Neural cell (in vitro differentiated cells): ENCODE measurements around the gene FUBP1. TPM values are rescaled to one million over a fixed set of nuclear protein-coding genes. Genes with fewer than 3 reads are reported as not detected.

Experiments
- H2AFZ ChIP-seq: fragments of 200-600, 300-800 bp; sonication (generic), shearing (Covaris generic); 2 replicates; pipeline ENCODE4 v1.6.0; 2014; ENCODE audit warnings: low read depth, mild to moderate bottlenecking, antibody characterized with exemption, low read length, moderate library complexity
- H3F3A ChIP-seq: fragments of 200-600 bp; shearing (Covaris generic); 2 replicates; pipeline ENCODE4 v1.6.1; 2016; ENCODE audit warnings: mild to moderate bottlenecking, moderate library complexity, mixed read lengths, antibody characterized with exemption, low read length; ENCODE audit not compliant: insufficient read depth, poor library complexity, severe bottlenecking
- H3K27ac ChIP-seq: fragments of 200-600, 300-800 bp; sonication (generic), shearing (Covaris generic); 2 replicates; pipeline ENCODE4 v1.5.1; 2014; ENCODE audit warnings: mild to moderate bottlenecking, low read length, moderate library complexity
- H3K27me3 ChIP-seq: fragments of 300-800, 200-600 bp; sonication (generic), shearing (Covaris generic); 2 replicates; pipeline ENCODE4 v1.6.0; 2014; ENCODE audit warnings: mild to moderate bottlenecking, low read depth, low read length, moderate library complexity; ENCODE audit not compliant: insufficient read depth
- H3K36me3 ChIP-seq: fragments of 300-800, 200-600 bp; sonication (generic), shearing (Covaris generic); 2 replicates; pipeline ENCODE4 v1.5.1; 2014; ENCODE audit warnings: mild to moderate bottlenecking, antibody characterized with exemption, low read length, moderate library complexity; ENCODE audit not compliant: insufficient read depth
- H3K4me2 ChIP-seq: fragments of 300-800, 200-600 bp; sonication (generic), shearing (Covaris generic); 2 replicates; pipeline ENCODE4 v1.6.0; 2014; ENCODE audit warnings: mild to moderate bottlenecking, low read length
- H3K4me3 ChIP-seq: fragments of 300-800, 200-600 bp; sonication (generic), shearing (Covaris generic); 2 replicates; pipeline ENCODE4 v1.5.1; 2014; ENCODE audit warnings: mild to moderate bottlenecking, low read length, moderate library complexity
- H3K79me2 ChIP-seq: fragments of 200-600 bp; shearing (Covaris generic); replicated peaks from 2 replicates; pipeline ENCODE4 v1.6.0; 2014; ENCODE audit warnings: mild to moderate bottlenecking, low read length, moderate library complexity; ENCODE audit not compliant: insufficient read depth
- H3K9ac ChIP-seq: fragments of 300-800, 200-600 bp; sonication (generic), shearing (Covaris generic); 2 replicates; pipeline ENCODE4 v1.6.1; 2016; ENCODE audit warnings: mild to moderate bottlenecking, low read length, mixed read lengths
- H3K9me2 ChIP-seq: fragments of 200-600 bp; shearing (Covaris generic); 2 replicates; pipeline ENCODE4 v1.6.1; 2016; ENCODE audit warnings: mild to moderate bottlenecking, low read length, mixed read lengths; ENCODE audit not compliant: insufficient read depth
- H3K9me3 ChIP-seq: fragments of 200-600, 300-800 bp; sonication (generic), shearing (Covaris generic); 2 replicates; pipeline ENCODE4 v1.6.1; 2016; ENCODE audit warnings: mild to moderate bottlenecking, mixed run types, low read length, moderate library complexity, mixed read lengths
- H4K20me1 ChIP-seq: fragments of 200-600 bp; shearing (Covaris generic); 2 replicates; pipeline ENCODE4 v1.6.1; 2016; ENCODE audit warnings: mild to moderate bottlenecking, mixed run types; ENCODE audit not compliant: insufficient read depth
- CTCF ChIP-seq: fragments of 450-650 bp; IDR thresholded peaks from 2 replicates; pipeline ENCODE4 v1.5.1; 2014; ENCODE audit warnings: antibody characterized with exemption, mild to moderate bottlenecking, moderate library complexity; ENCODE audit not compliant: poor library complexity, severe bottlenecking
- EP300 ChIP-seq: fragments of 450-650 bp; conservative IDR thresholded peaks from 2 replicates; pipeline ENCODE4 v1.6.1; 2014; ENCODE audit warnings: antibody characterized with exemption, mild to moderate bottlenecking, moderate library complexity; ENCODE audit not compliant: poor library complexity, severe bottlenecking
- EZH2 ChIP-seq: fragments of 200-600, 300-800 bp; shearing (Covaris generic), sonication (generic); IDR thresholded peaks from 2 replicates; pipeline ENCODE4 v1.6.1; 2014; ENCODE audit warnings: antibody characterized with exemption, low read length, borderline replicate concordance, mild to moderate bottlenecking; ENCODE audit not compliant: insufficient read depth, poor library complexity, severe bottlenecking
- MXI1 ChIP-seq: fragments of 450-650 bp; conservative IDR thresholded peaks from 2 replicates; pipeline ENCODE4 v1.6.1; 2014; ENCODE audit warnings: antibody characterized with exemption, mild to moderate bottlenecking; ENCODE audit not compliant: poor library complexity, severe bottlenecking
- POLR2AphosphoS5 ChIP-seq: IDR thresholded peaks from 2 replicates; pipeline ENCODE4 v1.6.1; 2012
- RAD21 ChIP-seq: fragments of 450-650 bp; conservative IDR thresholded peaks from 2 replicates; pipeline ENCODE4 v1.6.1; 2014; ENCODE audit warnings: antibody characterized with exemption, mild to moderate bottlenecking, moderate library complexity
- REST ChIP-seq: IDR thresholded peaks from 2 replicates; pipeline ENCODE4 v1.6.1; 2012; ENCODE audit warnings: borderline replicate concordance
- SMC3 ChIP-seq: fragments of 450-650 bp; conservative IDR thresholded peaks from 2 replicates; pipeline ENCODE4 v1.6.1; 2014; ENCODE audit warnings: antibody characterized with exemption, mild to moderate bottlenecking, moderate library complexity; ENCODE audit not compliant: poor library complexity
- TAF1 ChIP-seq: IDR thresholded peaks from 2 replicates; pipeline ENCODE4 v1.6.1; 2012; ENCODE audit warnings: low read depth
- polyA plus RNA-seq: library from polyadenylated mRNA; depleted of rRNA; stranded (reverse); fragments of >200 nt; gene quantifications from 2 replicates; pipeline ENCODE4 v1.2.3, GENCODE V29; 2014

The FUBP1 gene
- polyA plus RNA-seq, 1 donor from 2014 or later: 630 TPM

- Histone ChIP-seq H3K9me3 (no peaks in the 10 kb centered on the region), H2AFZ (no peak overlapping the region), H3K36me3 (no peaks in the 10 kb centered on the region), H3F3A (no peaks in the 10 kb centered on the region), H3K9me2 (no peaks in the 10 kb centered on the region), H3K4me3 (no peak overlapping the region), H3K27me3 (no peaks in the 10 kb centered on the region), H3K79me2 (peaks cover 20% of the 10 kb centered on the region), H3K4me2 (no peak overlapping the region), H3K27ac (no peak overlapping the region), H4K20me1 (no peaks in the 10 kb centered on the region), H3K9ac (no peak overlapping the region)
- TF ChIP-seq REST: no peak
- no peak for TF ChIP-seq CTCF
- TF ChIP-seq EZH2: no peak
- no peak for TF ChIP-seq SMC3
- TF ChIP-seq POLR2AphosphoS5: no peak
- TF ChIP-seq MXI1: no peak
- no peak for TF ChIP-seq RAD21
- TF ChIP-seq EP300: no peak
- no peak for TF ChIP-seq TAF1
Observed at GRCh38 chr1:78011050-78011449, 32.2 kb upstream of the FUBP1 start.

- Histone ChIP-seq H3K4me3 (no peak overlapping the region), H3K27me3 (no peaks in the 10 kb centered on the region), H4K20me1 (no peaks in the 10 kb centered on the region), H3F3A (no peaks in the 10 kb centered on the region), H3K4me2 (no peak overlapping the region), H3K27ac (no peak overlapping the region), H3K9me2 (no peaks in the 10 kb centered on the region), H3K9ac (no peak overlapping the region), H3K36me3 (no peaks in the 10 kb centered on the region), H3K79me2 (peaks cover 24% of the 10 kb centered on the region), H3K9me3 (no peaks in the 10 kb centered on the region), H2AFZ (no peak overlapping the region)
- TF ChIP-seq TAF1: no peak
- no peak for TF ChIP-seq RAD21
- TF ChIP-seq REST: no peak
- no peak for TF ChIP-seq EP300
- TF ChIP-seq EZH2: no peak
- no peak for TF ChIP-seq POLR2AphosphoS5
- no peak for TF ChIP-seq CTCF
- no peak for TF ChIP-seq MXI1
- TF ChIP-seq SMC3: no peak
Observed at GRCh38 chr1:78009836-78010235, 31.0 kb upstream of the FUBP1 start.
